ENCODE measurements around the gene LPCAT2. TPM values are rescaled to one million over a fixed set of nuclear protein-coding genes. Genes with fewer than 3 reads are reported as not detected.

Gene LPCAT2
- total and polyA plus RNA-seq, 2 of the 8 experiments (the other 6 are each of a cell fraction or from before 2014, with no cell fraction given) = 2.2 to 10.6 TPM

DNA sequence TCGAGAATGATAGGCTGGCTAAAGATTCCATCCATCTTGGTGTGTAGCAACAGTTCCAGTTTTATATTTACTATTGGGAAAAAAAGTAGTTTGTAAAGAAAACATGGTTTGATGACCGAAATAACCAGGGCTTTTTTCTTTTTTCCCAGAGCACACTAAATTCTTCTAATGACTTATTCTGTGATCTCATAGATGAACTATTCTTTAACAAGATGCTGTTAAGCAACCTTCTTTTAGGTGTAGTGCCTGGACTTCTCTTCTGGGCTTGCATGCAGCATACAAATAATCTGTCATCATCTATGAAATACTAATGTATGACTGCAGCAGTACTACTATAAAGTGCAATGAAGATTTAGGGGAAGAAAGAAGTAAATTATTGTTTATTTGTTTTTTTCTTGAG, 46.6 kb downstream of the LPCAT2 start (continued):
- TF ChIP-seq KDM4A (IDR thresholded peaks at IDR 0.05; ENCODE audit: low read depth, low read length, severe bottlenecking) = no peak

DNA sequence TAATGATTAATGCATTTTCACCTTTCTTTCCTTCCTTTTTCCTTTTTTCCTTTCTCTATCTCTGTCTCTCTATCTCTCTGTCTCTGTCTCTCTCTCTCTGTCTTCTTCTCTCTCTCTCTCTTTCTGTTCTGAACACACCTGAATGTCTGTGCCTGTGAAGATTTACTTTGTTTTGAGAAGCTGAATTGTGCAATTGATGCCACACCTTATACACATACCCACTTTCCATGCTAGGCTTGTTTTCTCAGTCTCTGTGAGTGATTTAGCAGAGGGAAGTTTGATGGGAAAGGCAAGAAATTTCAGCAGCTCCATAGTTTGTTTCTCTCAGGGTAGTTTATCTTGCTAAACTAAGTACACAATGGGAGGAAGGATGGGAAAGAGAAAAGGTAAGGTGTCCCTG, 48.3 kb downstream of the LPCAT2 start:
- Histone ChIP-seq H4K20me1 (replicated peaks in 1 of 2; ENCODE audit: control insufficient read depth in 1 of 2, insufficient read depth in 2 of 2, low read length in 2 of 2) (no peaks in the 10 kb centered on the region), H3K9ac (replicated peaks in 1 of 4; ENCODE audit: extremely low read depth in 1 of 4, low read depth in 3 of 4, low read length in 3 of 4) (no peak overlapping the region), H3K56ac (replicated peaks; ENCODE audit: insufficient read length, low read depth, low read length) (no peak overlapping the region), H4K91ac (replicated peaks; ENCODE audit: insufficient read length, low read length) (no peak overlapping the region), H4K8ac (ENCODE audit: extremely low read depth, insufficient read depth, low read length) (no peak overlapping the region), H3K23me2 (ENCODE audit: low read depth, low read length) (no peaks in the 10 kb centered on the region), H3K4me2 (ENCODE audit: insufficient read depth in 1 of 2, low read depth in 2 of 2, low read length in 2 of 2) (no peak overlapping the region), H2BK15ac (ENCODE audit: low read length) (no peak overlapping the region), H2BK20ac (ENCODE audit: low read length) (no peak overlapping the region), H2BK5ac (ENCODE audit: low read depth, low read length) (no peak overlapping the region), H2BK12ac (ENCODE audit: low read depth, low read length) (no peak overlapping the region), H4K5ac (ENCODE audit: insufficient read length, low read depth, low read length) (no peak overlapping the region), H3K27me3 (replicated peaks in 1 of 4; ENCODE audit: control insufficient read depth in 3 of 4, extremely low read depth in 1 of 4, insufficient read depth in 3 of 4, low read length in 3 of 4) (no peaks in the 10 kb centered on the region), H3K4me3 (ENCODE audit: extremely low read depth in 1 of 4, insufficient read depth in 2 of 4, low read depth in 3 of 4, low read length in 4 of 4) (no peak overlapping the region), H3K79me1 (ENCODE audit: low read depth, low read length) (no peaks in the 10 kb centered on the region), H3K14ac (ENCODE audit: insufficient read length) (no peak overlapping the region), H3K27ac (ENCODE audit: low read depth, low read length) (no peak overlapping the region), H2AFZ (ENCODE audit: low read length) (no peak overlapping the region), H3K18ac (ENCODE audit: extremely low read depth, low read length) (no peak overlapping the region), H3K79me2 (ENCODE audit: control insufficient read depth in 1 of 2, insufficient read depth in 2 of 2, low read length in 2 of 2) (no peaks in the 10 kb centered on the region), H3K36me3 (ENCODE audit: control insufficient read depth in 2 of 4, insufficient read depth in 4 of 4, low read length in 3 of 4) (no peaks in the 10 kb centered on the region), H2AK5ac (ENCODE audit: low read depth, low read length) (no peak overlapping the region), H3K4me1 (replicated peaks in 1 of 4; ENCODE audit: control insufficient read depth in 3 of 4, insufficient read depth in 4 of 4, low read length in 3 of 4) (no peaks in the 10 kb centered on the region), H2BK120ac (replicated peaks; ENCODE audit: low read depth, low read length) (no peak overlapping the region), H3K23ac (ENCODE audit: insufficient read length) (no peak overlapping the region), H3K4ac (replicated peaks; ENCODE audit: insufficient read length, low read depth, low read length) (no peak overlapping the region), H3K9me3 (ENCODE audit: insufficient read depth in 2 of 2, low read depth in 1 of 2, low read length in 1 of 2) (no peaks in the 10 kb centered on the region)
- no peak for FAIRE-seq
- ChIA-PET CTCF (ENCODE audit: partially characterized antibody) (interaction anchor here (0.7 to 2.3 kb wide), 2 partner anchors 29 to 92 kb away, joined by 6 read pairs; no protein-coding TSS in a partner anchor), POLR2A (ENCODE audit: partially characterized antibody) (no interaction called here)
- no peak for DNase-seq (ENCODE audit: low read depth in 1 of 2, low spot score in 2 of 2)
- no peak for TF ChIP-seq SUZ12 (IDR thresholded peaks at IDR 0.05; ENCODE audit: low read length)
- TF ChIP-seq RNF2 (IDR thresholded peaks at IDR 0.05; ENCODE audit: borderline replicate concordance, low read depth, low read length, missing control alignments, poor library complexity, severe bottlenecking) = no peak
- no peak for TF ChIP-seq RAD21 (IDR thresholded peaks at IDR 0.05 in 1 of 2, conservative IDR thresholded peaks at IDR 0.05 in 1 of 2; ENCODE audit: low read depth in 2 of 2, low read length in 2 of 2)
- TF ChIP-seq ASH2L (IDR thresholded peaks at IDR 0.05; ENCODE audit: low read length) = no peak
- TF ChIP-seq FOSL1 (IDR thresholded peaks at IDR 0.05; ENCODE audit: insufficient read depth, low read depth, low read length) = no peak
- TF ChIP-seq, protein P1, sequence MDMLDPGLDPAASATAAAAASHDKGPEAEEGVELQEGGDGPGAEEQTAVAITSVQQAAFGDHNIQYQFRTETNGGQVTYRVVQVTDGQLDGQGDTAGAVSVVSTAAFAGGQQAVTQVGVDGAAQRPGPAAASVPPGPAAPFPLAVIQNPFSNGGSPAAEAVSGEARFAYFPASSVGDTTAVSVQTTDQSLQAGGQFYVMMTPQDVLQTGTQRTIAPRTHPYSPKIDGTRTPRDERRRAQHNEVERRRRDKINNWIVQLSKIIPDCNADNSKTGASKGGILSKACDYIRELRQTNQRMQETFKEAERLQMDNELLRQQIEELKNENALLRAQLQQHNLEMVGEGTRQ (IDR thresholded peaks at IDR 0.05; ENCODE audit: low read length) = no peak
- TF ChIP-seq CTCF (IDR thresholded peaks at IDR 0.05; ENCODE audit: control extremely low read depth in 1 of 3, insufficient read depth in 1 of 3, low read depth in 1 of 3, low read length in 3 of 3) = no peak
- no peak for TF ChIP-seq TEAD4 (IDR thresholded peaks at IDR 0.05; ENCODE audit: low read depth, low read length)
